Measurements from ENCODE around the gene SLC8A1. TPM values are rescaled to one million over a fixed set of nuclear protein-coding genes. Genes with fewer than 3 reads are reported as not detected.

SLC8A1 gene
- total RNA-seq, 1 donor from 2014 or later: 1.9 TPM

GRCh38 chr2:40266201-40266600 is 185.7 kb downstream of the SLC8A1 start:
- H3K4me3 Mint-ChIP-seq (ENCODE audit: unreplicated experiment): no peak overlapping the region
- no peak for DNase-seq
- no peak overlapping the region for H3K27ac Mint-ChIP-seq (ENCODE audit: unreplicated experiment)
- TF ChIP-seq CTCF (IDR thresholded peaks at IDR 0.05; ENCODE audit: partially characterized antibody, unreplicated experiment): no peak
- no peaks in the 10 kb centered on the region for H3K36me3 Mint-ChIP-seq (ENCODE audit: unreplicated experiment)
- no peaks in the 10 kb centered on the region for H3K9me3 Mint-ChIP-seq (ENCODE audit: unreplicated experiment)
- no peaks in the 10 kb centered on the region for H3K27me3 Mint-ChIP-seq (ENCODE audit: unreplicated experiment)
- peaks cover 3% of the 10 kb centered on the region for H3K4me1 Mint-ChIP-seq (ENCODE audit: low read depth, unreplicated experiment)

GRCh38 chr2:40265602-40266001 is 186.3 kb downstream of the SLC8A1 start:
- Mint-ChIP-seq H3K4me3 (ENCODE audit: unreplicated experiment) (no peak overlapping the region), H3K27me3 (ENCODE audit: unreplicated experiment) (no peaks in the 10 kb centered on the region), H3K4me1 (ENCODE audit: low read depth, unreplicated experiment) (peaks cover 3% of the 10 kb centered on the region), H3K27ac (ENCODE audit: unreplicated experiment) (no peak overlapping the region), H3K9me3 (ENCODE audit: unreplicated experiment) (no peaks in the 10 kb centered on the region), H3K36me3 (ENCODE audit: unreplicated experiment) (no peaks in the 10 kb centered on the region)
- DNase-seq: no peak
- TF ChIP-seq CTCF (IDR thresholded peaks at IDR 0.05; ENCODE audit: partially characterized antibody, unreplicated experiment): no peak

- no peak for TF ChIP-seq CTCF (IDR thresholded peaks at IDR 0.05; ENCODE audit: partially characterized antibody, unreplicated experiment)
- Mint-ChIP-seq H3K4me1 (ENCODE audit: low read depth, unreplicated experiment) (peaks cover 15% of the 10 kb centered on the region), H3K27ac (ENCODE audit: unreplicated experiment) (no peak overlapping the region), H3K9me3 (ENCODE audit: unreplicated experiment) (no peaks in the 10 kb centered on the region), H3K27me3 (ENCODE audit: unreplicated experiment) (no peaks in the 10 kb centered on the region), H3K36me3 (ENCODE audit: unreplicated experiment) (no peaks in the 10 kb centered on the region), H3K4me3 (ENCODE audit: unreplicated experiment) (no peak overlapping the region)
- DNase-seq: peak; percentile 31
Measured at GRCh38 chr2:40261042-40261441, 190.8 kb downstream of the SLC8A1 start.

GRCh38 chr2:40260437-40260836 is 191.5 kb downstream of the SLC8A1 start:
- Mint-ChIP-seq H3K27ac (ENCODE audit: unreplicated experiment) (no peak overlapping the region), H3K4me1 (ENCODE audit: low read depth, unreplicated experiment) (peaks cover 15% of the 10 kb centered on the region), H3K9me3 (ENCODE audit: unreplicated experiment) (peaks cover 2% of the 10 kb centered on the region), H3K27me3 (ENCODE audit: unreplicated experiment) (no peaks in the 10 kb centered on the region), H3K4me3 (ENCODE audit: unreplicated experiment) (no peak overlapping the region), H3K36me3 (ENCODE audit: unreplicated experiment) (no peaks in the 10 kb centered on the region)
- TF ChIP-seq CTCF (IDR thresholded peaks at IDR 0.05; ENCODE audit: partially characterized antibody, unreplicated experiment): no peak
- no peak for DNase-seq

GRCh38 chr2:40259900-40260299 is 192.0 kb downstream of the SLC8A1 start:
- no peak overlapping the region for H3K27ac Mint-ChIP-seq (ENCODE audit: unreplicated experiment)
- H3K4me3 Mint-ChIP-seq (ENCODE audit: unreplicated experiment): no peak overlapping the region
- no peaks in the 10 kb centered on the region for H3K36me3 Mint-ChIP-seq (ENCODE audit: unreplicated experiment)
- H3K9me3 Mint-ChIP-seq (ENCODE audit: unreplicated experiment): peaks cover 2% of the 10 kb centered on the region
- no peak for TF ChIP-seq CTCF (IDR thresholded peaks at IDR 0.05; ENCODE audit: partially characterized antibody, unreplicated experiment)
- H3K27me3 Mint-ChIP-seq (ENCODE audit: unreplicated experiment): no peaks in the 10 kb centered on the region
- H3K4me1 Mint-ChIP-seq (ENCODE audit: low read depth, unreplicated experiment): peaks cover 19% of the 10 kb centered on the region
- no peak for DNase-seq
